ENCODE measurements around the gene TJP1.

GRCh38 chr15:29712149-29712885, 110.0 kb downstream of the TJP1 start:
- TF ChIP-seq POLR2AphosphoS5 (IDR thresholded peaks at IDR 0.05; ENCODE audit: low read depth, low read length) (no peak), TAF1 (IDR thresholded peaks at IDR 0.05; ENCODE audit: borderline replicate concordance, insufficient read depth, low read length) (no peak), SIN3A (IDR thresholded peaks at IDR 0.05; ENCODE audit: borderline replicate concordance, insufficient read depth, low read length) (no peak), FOXP2 (optimal IDR thresholded peaks at IDR 0.05; ENCODE audit: borderline replicate concordance, extremely low read depth, extremely low read length, insufficient read depth) (no peak)
- TF ChIP-seq, protein P1, sequence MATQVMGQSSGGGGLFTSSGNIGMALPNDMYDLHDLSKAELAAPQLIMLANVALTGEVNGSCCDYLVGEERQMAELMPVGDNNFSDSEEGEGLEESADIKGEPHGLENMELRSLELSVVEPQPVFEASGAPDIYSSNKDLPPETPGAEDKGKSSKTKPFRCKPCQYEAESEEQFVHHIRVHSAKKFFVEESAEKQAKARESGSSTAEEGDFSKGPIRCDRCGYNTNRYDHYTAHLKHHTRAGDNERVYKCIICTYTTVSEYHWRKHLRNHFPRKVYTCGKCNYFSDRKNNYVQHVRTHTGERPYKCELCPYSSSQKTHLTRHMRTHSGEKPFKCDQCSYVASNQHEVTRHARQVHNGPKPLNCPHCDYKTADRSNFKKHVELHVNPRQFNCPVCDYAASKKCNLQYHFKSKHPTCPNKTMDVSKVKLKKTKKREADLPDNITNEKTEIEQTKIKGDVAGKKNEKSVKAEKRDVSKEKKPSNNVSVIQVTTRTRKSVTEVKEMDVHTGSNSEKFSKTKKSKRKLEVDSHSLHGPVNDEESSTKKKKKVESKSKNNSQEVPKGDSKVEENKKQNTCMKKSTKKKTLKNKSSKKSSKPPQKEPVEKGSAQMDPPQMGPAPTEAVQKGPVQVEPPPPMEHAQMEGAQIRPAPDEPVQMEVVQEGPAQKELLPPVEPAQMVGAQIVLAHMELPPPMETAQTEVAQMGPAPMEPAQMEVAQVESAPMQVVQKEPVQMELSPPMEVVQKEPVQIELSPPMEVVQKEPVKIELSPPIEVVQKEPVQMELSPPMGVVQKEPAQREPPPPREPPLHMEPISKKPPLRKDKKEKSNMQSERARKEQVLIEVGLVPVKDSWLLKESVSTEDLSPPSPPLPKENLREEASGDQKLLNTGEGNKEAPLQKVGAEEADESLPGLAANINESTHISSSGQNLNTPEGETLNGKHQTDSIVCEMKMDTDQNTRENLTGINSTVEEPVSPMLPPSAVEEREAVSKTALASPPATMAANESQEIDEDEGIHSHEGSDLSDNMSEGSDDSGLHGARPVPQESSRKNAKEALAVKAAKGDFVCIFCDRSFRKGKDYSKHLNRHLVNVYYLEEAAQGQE (IDR thresholded peaks at IDR 0.05; ENCODE audit: insufficient read depth in 1 of 2, low read depth in 2 of 2, low read length in 2 of 2) = no peak

Measured in PFSK-1 (cell line).